ENCODE data around the gene VAV2.
A peak's percentile ranks its signal among the peaks of the same experiment; 100 is the strongest.
"Not testable (repeated sequence)": the region's sequence is repeated elsewhere in the genome, so short reads cannot be mapped to it uniquely, and the experiment has no call there.

VAV2 gene

DNA sequence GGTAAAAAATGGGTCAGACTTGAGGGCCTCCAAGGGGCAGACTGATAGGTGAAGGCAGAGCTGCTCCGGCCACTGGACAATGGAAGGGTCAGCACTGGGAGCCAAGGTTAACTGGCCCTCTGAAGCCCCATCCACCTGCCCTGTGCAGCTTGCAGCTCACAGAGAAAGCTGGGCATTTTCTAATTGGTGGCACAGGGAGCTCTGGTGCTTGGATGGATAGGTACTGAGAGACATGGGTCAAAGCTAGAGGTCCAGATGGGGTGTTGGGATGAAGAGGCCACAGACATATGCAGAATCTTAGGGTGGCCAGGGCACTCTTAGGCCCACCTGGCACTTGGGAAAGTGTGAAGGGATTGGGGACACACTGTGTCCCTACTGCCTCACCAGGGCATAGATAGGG, 224.5 kb downstream of the VAV2 start:
- no peak for DNase-seq (ENCODE audit: low spot score)

DNA sequence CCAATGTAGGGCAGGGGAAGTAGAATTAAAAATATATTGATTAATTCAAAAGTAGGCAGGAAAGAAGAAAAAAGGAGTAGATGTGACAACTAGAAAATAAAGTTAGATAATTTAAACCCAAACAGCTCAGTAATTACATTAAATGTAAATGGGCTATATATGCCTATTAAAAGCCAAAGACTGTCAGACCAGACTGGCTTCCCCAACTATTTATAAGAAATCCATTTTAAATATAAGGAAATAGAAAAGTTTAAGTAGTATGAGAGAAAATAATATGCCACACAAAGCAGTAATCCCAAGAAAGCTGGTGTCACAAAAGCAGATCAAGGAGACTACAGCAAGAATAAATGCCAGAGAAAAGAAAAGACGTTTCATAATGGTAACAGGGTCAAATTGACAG, 225.1 kb downstream of the VAV2 start:
- no peak for DNase-seq (ENCODE audit: low spot score)

DNA sequence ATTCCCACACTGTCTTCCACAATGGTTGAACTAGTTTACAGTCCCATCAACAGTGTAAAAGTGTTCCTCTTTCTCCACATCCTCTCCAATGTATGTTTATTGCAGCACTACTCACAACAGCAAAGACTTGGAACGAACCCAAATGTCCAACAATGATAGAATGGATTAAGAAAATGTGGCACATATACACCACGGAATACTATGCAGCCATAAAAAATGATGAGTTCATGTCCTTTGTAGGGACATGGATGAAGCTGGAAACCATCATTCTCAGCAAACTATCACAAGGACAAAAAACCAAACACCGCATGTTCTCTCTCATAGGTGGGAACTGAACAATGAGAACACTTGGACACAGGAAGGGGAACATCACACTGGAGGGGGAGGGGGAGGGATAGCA, 225.9 kb downstream of the VAV2 start:
- not testable (repeated sequence) for DNase-seq (ENCODE audit: low spot score)

DNA sequence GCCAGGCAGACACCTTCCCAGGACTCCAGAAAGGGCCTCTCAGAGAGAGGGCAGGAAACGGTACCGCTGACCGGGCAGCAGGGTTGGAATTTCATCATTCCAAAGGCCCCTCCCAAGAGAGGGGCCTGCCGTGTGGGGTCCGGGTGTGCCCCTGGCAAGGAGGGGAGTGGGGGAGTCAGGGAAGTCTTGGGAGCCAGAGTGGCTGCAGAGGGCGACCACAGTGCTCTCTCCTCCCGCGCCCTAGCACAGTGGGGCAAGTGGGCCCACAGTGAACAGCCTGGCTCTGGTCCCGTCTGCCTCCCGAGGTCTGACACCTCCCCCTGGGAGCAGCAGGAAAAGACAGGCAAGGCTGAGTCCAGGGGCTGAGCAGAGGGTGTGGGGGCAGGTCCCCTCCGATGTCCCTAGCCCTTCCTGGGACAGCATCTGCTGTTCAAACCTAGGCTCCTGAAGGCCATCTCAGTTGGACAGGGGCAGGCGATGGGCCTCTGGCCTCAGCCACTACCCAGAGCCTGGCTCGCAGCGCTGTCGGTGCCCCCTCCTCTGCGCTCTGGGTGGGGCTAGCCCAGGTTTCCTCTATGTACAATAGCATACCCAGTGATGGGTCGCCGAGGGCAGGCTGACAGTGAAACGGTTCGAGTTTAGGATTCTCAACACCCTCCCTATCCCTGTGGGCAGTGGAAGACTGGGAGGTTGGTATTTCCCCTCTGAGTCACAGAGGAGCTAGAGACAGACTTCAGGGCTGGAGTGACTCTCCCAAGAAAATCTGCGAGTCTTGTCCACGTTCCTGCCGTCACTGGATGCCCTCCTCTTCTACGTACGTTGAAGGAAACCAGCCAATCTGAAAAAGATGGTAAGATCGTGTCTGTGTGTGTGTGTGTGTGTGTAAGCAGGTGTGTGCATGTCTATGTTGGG, 228.6 kb downstream of the VAV2 start:
- DNase-seq (ENCODE audit: low spot score), result no peak

DNA sequence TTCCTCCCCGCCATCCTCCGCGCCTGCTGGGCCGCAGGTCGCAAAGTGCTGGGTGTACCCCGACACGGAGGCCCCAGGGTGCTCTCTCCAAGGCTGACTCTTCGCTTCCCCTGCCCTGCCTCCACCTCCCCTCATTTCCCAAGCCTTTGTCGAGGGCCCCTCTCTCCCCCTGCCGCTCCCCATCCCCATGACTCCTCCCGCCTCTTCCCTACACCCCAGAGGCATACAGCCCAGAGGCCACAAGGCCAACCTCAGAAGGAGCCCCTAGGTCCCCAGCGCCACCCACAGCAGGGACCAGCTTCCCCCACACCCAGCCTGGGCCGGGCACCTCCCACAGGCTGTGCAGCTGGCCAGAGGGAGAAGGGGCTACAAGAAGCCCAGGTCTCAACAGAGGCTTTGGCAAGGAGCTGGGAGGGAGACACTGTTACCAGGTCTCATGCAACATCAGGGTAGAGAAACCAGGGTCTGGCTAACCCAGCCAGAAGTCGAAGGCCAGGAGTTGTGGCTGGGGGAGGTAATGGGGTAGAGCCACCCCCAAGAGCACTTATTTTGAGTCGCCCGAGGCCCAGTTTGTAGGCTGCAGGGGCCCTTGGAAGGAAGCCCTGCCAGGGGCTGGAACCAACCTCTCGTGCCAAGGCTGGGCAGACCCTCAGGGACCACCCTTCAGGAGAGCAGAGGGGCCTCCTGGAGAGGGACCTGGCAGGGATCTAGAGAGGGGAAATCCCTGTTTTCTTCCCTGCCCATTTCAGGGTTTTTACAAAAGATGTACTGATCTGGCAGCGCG, 229.4 kb downstream of the VAV2 start:
- DNase-seq (ENCODE audit: low spot score), result no peak

DNA sequence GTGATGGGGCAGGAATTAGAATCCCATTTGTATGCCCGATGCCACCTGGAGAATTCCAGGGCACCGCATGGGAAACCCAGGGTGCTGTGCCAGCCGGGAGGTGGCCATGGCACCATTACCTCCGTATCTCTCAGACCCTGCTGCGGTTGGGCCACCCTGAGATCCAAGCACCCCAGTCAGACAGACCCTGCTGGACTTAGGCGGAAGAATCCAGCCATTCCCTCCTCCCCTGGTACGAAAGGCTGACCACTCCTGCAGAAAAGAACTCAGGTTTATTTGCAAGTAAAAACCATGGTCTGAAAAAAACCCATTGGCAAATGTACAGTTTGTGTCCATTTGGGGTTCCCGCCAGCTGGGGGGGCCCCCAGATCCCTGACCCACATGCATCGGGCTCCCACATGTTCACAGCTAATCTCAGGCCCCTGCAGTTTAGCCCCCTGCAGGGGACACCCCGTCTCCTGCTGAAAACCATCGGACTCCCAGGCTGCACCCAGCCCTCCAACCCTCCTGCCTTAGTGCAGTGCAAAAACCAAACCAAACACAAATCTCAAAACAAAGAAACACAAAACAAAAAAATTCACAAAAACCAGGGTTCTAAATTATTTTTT, 230.4 kb downstream of the VAV2 start:
- no peak for DNase-seq (ENCODE audit: low spot score)

DNA sequence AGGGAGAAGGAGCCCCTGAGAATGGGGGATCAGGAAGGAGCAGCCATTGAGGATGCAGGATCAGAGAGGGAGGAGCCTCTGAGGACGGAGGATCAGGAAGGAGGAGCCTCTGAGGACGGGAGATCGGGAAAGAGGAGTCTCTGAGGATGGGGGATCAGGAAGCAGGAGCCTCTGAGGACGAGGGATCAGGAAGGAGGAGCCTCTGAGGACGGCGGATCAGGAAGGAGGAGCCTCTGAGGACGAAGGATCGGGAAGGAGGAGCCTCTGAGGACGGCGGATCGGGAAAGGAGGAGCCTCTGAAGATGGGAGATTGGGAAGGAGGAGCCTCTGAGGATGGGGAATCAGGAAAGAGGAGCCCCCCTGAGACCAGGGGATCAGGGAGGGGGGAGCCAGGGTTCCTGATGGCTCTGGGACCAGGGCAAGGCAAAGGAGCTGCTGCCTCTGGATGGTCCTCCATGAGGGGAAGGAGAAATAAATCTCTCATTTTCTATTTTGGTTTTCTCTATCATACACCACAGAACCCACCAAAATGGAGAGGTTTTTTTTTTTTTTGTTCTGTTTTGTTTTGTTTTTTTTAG, 231.3 kb downstream of the VAV2 start:
- no peak for DNase-seq (ENCODE audit: low spot score)

DNA sequence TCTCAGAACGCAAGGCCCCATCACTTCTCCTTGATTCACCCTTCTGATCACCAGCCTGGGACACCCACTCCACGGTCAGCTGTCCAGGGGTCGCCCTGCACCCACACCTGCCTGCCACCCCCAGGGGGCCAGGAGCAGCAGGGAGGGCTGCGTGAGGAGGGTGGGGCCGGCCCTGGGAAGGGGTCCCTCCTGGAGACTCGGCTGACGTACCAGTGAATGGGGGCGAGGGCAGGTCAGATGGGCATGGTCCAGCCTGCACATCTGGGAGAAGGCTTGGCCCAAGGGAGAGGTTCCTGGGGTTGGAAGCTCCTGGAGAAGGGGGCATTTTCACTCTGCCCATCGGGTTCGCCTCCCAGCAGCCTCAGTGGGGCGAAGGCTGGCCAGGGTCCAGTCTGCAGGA, 232.2 kb downstream of the VAV2 start:
- DNase-seq (ENCODE audit: low spot score), result no peak

DNA sequence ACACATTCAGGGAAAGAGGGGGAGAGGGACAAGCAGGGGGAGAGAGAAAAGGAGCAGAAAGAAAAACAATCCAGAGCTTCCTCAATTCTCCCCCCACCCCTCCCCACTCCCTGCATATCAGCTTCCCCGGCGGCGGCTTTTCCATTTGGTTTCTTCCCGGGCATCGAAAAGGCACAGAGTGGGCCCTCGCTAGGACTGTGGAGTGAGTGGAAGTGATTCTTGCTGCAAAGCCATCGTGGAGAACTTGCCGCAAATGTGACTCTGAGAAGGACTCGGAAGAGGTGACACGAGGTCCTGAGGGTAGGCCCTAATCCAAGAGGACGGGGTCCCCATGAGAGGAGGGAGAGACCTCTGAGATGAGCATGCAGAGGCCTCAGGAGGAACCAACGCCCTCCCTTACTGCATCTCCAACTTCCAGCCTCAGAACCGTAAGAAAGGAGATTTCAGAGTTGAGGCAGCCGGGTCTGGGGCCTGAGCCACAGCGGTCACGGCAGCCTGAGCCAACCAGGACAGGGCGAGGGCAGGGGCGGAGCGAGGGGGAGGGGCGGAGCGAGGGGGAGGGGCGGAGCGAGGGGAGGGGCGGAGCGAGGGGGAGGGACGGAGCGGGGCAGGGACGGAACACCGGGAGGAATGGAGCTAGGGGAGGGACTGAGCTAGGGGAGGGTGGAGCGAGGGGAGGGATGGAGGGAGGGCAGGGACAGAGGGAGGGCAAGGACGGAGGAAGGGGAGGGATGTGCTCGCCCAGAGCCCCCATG, 232.8 kb downstream of the VAV2 start:
- no peak for DNase-seq (ENCODE audit: low spot score)

DNA sequence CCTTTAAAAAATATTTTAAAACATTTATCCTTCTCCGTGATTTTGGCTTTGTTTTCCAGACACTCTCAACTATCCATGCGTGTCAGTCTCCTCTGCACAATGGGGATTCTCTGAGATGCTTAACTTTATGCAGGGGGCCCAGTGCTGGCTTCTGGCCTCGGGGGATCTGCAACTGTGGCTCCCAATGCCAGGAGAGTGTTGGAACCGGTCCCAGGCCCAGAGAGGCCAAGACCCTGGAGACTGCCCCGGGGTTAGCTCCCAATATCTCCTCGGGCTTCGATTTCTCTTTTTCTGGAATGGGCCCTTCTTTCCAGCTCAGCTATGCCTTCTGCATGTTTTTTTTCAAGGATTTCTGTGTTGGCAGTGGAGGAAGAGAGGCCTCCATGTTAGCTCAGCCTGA, 233.9 kb downstream of the VAV2 start:
- no peak for DNase-seq (ENCODE audit: low spot score)

DNA sequence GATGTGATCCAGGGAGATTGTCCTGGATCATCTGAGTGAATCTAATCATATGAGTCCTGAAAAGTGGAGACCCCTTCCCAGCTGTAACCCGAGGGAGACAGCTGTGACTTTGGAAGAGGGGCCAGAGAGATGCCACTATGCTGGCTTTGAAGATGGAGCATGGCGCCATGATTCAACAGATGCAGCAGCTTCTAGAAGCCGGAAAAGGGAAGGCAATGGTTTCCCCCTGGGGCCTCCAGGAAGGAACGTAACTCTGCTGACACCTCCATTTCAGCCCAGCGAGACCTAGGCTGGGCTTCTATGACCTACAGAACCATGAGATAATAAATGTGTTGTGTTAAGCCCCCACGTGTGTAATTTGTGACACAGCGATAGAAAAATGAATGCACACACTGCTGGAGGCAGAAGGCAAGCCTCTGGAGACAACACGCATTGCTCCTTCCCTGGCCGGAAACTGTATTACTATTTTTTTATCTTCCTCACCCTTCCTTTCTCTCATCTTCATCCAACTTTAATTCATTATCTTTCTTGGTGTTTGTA, 237.4 kb downstream of the VAV2 start:
- no peak for DNase-seq (ENCODE audit: low spot score)

DNA sequence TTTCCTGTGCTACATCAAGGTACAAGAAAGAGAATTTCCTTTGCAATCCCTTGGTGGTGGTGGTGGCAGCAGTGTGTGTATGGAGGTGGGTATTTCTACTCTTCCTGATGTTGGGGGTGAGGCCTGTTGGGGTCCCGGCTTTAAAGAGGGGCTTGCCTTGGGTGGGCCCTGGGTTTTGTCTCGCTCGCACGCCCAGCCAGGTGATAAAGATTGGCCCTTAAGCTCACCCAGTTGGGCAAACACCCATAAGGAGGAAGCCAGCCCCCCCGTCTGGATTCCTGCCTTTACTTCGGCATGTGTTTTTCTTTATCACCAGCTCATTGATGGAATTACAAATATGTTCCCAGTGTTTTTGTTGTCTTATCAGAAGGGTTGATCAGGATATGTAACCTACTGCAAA, 237.9 kb downstream of the VAV2 start:
- DNase-seq (ENCODE audit: low spot score), result no peak

DNA sequence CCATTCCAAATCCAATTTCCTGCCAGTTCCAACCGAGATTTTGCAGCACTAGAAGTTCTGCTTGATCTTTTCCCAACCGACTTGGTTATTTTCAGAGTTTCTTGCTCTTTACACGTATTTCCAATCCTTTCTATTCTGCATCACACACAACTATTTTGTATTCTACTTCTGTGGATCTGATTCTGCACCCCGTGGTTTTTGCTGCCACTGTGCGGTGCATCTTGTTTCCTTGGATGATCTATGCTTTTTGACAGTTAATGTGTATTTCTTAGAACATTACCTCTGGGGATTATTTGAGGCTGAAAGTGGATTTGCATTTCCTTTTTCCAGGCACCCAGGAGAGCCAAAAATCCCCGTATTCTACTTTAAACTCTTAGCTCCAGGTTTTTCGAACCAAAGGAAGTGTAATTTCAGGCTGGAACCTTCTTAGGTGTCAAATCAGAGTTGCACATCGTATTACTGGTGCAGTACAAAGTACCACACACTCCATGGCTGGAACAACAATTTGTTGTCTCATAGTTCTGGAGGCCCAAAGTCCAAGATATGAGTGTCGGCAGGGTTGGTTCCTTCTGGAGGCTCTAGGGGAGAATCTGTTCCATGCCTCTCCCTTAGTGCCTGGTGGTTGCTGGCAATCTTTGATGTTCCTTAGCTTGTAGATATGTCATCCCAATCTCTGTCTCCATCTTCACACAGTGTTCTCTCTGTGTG, 239.2 kb downstream of the VAV2 start:
- DNase-seq (ENCODE audit: low spot score), result no peak

DNA sequence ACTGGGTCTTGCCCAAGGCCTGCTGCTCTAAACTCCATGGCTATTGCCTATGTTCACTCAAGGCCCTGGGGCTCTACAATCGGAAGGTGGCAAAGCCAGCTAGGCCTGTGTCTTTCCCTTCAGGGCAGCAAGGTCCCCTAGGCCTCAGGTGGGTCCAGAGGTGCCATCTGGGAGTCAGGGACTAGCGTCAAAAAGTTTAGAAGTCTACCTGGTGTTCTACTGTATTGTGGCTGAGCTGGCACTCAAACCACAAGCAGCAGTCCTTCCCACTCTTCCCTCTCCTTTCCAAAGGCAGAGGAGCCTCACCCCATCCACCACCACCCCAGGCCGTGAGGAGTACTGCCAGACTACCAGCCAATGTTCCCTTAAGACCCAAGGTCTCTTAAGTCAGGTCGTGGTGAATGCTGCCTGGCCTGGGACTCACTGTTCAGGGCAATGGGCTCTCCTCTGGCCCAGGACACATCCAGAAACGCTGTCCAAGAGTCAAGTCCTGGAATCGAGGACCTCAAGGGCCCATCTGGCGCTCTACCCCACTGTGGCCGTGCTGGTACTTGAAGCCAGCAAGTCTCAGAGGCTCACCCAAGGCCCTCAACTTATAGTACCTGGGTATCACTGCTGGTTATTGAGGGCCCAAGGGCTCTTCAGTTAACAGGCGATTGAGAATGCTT, 241.0 kb downstream of the VAV2 start:
- DNase-seq (ENCODE audit: low spot score), result no peak

DNA sequence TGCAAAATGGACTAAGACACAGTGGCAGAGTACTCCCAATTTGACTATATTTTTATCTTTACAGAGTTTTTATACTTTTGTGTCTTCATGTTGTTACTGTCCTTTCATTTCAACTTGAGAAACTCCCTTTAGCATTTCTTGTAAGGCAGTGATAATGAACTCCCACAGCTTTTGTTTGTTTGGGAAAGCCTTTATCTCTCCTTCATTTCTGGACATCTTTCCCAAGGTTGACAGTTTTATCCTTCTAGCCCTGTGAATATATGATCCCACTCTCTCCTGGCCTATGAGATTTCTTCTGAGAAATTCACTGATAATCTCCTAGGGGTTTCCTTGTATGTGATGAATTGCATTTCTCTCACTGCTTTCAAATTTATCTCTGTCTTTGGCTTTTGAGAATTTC, 244.8 kb downstream of the VAV2 start:
- DNase-seq (ENCODE audit: low spot score), result no peak

DNA sequence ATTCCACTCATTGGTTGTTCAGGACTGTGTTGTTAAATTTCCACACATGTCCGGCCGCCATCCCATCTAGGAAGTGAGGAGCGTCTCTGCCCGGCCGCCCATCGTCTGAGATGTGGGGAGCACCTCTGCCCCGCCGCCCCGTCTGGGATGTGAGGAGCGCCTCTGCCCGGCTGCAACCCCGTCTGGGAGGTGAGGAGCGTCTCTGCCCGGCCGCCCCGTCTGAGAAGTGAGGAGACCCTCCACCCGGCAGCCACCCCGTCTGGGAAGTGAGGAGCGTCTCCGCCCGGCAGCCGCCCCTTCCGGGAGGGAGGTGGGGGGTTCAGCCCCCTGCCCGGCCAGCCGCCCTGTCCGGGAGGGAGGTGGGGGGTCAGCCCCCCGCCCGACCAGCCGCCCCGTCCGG, 247.6 kb downstream of the VAV2 start:
- DNase-seq (ENCODE audit: low spot score), result not testable (repeated sequence)

DNA sequence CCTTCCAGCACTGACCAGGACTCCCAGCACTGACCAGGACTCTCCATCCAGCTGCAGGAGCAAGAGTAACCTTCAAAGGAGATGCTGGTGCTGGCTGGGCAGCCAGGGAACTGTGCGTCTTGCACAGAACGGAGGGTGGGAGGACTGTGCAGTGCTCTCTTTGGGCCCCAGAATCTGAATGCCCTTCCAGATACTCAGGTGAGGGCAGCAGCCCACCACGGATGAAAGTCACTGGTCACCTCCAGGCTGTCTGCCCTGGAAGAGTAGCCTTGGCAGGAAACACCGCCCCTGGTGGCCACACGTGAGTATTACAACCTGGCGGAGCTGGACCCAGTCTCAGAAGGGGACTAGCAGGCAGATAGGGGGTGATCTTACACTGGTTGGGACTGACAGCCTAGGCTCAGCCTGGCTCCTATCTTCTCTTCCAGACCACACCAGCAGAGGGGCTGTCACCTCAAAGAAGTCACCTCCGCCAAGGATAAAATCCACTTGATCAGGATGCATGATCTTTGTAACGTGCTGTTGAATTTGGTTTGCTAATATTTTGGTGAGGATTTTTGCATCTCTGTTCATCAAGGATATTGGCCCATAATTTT, 249.2 kb downstream of the VAV2 start:
- DNase-seq (ENCODE audit: low spot score), result peak; percentile 82

DNA sequence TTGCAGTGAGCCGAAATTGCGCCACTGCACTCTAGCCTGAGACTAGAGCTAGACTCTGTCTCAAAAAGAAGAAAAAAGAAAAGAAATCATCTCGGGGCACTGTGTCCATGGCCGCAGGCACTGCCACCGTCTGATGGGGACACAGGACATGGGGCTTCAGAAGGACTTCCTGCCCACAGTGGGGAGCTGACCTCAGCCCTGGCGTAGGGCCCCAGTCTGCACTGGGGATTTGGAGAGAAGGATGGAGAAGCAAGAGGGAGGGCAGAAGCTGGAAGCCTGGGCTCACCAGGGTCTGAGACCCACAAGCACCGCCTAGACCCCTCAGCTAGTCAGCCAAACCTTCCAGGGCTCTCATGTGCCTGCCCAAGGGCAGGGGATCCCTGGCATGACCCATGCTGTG, 249.9 kb downstream of the VAV2 start:
- no peak for DNase-seq (ENCODE audit: low spot score)

DNA sequence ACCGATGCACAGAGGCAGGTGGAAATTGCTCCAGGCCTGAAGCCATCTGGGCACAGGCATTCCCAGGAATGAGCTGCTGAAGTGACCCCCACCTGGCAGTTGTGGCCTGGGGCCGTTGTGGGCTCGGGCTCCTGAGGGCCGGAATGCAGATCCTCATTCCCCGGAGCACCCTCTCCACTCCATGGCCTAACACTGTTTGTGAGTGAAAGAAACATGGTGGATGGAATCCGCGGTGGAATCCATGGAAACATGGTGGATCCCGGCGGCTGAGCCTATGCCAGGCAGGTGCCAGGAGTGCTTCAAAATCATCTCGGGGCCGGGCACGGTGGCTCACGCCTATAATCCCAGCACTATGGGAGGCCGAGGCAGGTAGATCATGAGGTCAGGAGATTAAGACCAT, 250.4 kb downstream of the VAV2 start:
- DNase-seq (ENCODE audit: low spot score), result no peak

DNA sequence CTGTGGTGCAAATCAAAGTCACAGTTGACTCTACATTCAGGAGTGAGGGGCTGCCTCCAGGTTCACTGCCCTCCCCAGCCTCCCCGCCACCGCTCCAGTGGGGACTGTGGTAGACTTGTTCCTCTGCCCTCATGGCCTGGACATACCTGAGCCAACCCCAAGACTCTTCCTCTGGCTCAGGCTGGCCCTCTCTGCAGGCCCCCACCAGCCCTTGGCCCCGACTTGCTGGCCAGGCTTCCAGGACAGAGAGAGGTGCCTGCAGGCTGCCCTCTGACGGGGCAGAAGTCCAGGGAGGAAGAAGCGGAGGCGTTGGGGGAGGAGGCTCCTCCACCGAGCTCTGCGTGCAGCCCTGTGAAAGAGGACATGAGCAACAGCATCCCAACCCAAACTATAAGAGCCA, 251.2 kb downstream of the VAV2 start:
- DNase-seq (ENCODE audit: low spot score), result no peak
